Measurements from ENCODE around the gene CCDC12.

GRCh38 chr3:47010910-47011309 lies 34.4 kb upstream of the CCDC12 start:
- TF ChIP-seq FOXA1 (IDR thresholded peaks at IDR 0.05): no peak
- no peak for TF ChIP-seq LEF1 (IDR thresholded peaks at IDR 0.05; ENCODE audit: borderline replicate concordance)
- no peak for TF ChIP-seq TARDBP (IDR thresholded peaks at IDR 0.05)
- TF ChIP-seq BHLHE40 (IDR thresholded peaks at IDR 0.05; ENCODE audit: borderline replicate concordance): no peak
- TF ChIP-seq ELF4 (IDR thresholded peaks at IDR 0.05): no peak
- TF ChIP-seq CTBP1 (IDR thresholded peaks at IDR 0.05; ENCODE audit: borderline replicate concordance): no peak
- TF ChIP-seq L3MBTL2 (conservative IDR thresholded peaks at IDR 0.05): no peak
- TF ChIP-seq HDGF (IDR thresholded peaks at IDR 0.05; ENCODE audit: borderline replicate concordance): no peak
- TF ChIP-seq PKNOX1 (IDR thresholded peaks at IDR 0.05): no peak
- no peak for TF ChIP-seq SP1 (IDR thresholded peaks at IDR 0.05)
